ENCODE results near the gene CFAP157. TPM values are rescaled to one million over a fixed set of nuclear protein-coding genes. Genes with fewer than 3 reads are reported as not detected.

CFAP157 gene
- total RNA-seq, 1 experiment from 2014 or later = 0.68 TPM

- ChIA-PET CTCF (no interaction called here), POLR2A (ENCODE audit: unreplicated experiment) (interaction anchor here (0.6 kb wide), 1 partner anchor 31 kb away, joined by 3 read pairs; no protein-coding TSS in a partner anchor)
- intact Hi-C loops (cut with micrococcal nuclease; ENCODE audit: unreplicated experiment) = no loop called here
- Histone ChIP-seq H3K36me3 (ENCODE audit: low read depth) (no peaks in the 10 kb centered on the region), H3K9me2 (ENCODE audit: insufficient read depth) (no peaks in the 10 kb centered on the region), H3K4me2 (no peak overlapping the region), H4K20me1 (ENCODE audit: insufficient read depth) (peaks cover 11% of the 10 kb centered on the region; the same call in 1 of the 2 replicates), H3K4me1 (replicated peaks; ENCODE audit: insufficient read depth) (0 out of 2 replicates have a peak, but pooled peaks cover 4% of the 10 kb centered on the region), H2AFZ (no peak overlapping the region), H3K9me3 (ENCODE audit: insufficient read depth, low read depth) (no peaks in the 10 kb centered on the region), H3K79me2 (ENCODE audit: low read depth) (peaks cover 10% of the 10 kb centered on the region; the same call in 1 of the 2 replicates), H3K27me3 (ENCODE audit: insufficient read depth, low read depth) (no peaks in the 10 kb centered on the region), H3K27ac (no peak overlapping the region), H3F3A (ENCODE audit: insufficient read depth, low read depth) (no peaks in the 10 kb centered on the region; the same call in 1 of the 2 replicates), H3K4me3 (no peak overlapping the region)
- BruUV-seq (replicated peaks) = no TSS peak
- DNase-seq = no peak
- TF ChIP-seq, protein P1, sequence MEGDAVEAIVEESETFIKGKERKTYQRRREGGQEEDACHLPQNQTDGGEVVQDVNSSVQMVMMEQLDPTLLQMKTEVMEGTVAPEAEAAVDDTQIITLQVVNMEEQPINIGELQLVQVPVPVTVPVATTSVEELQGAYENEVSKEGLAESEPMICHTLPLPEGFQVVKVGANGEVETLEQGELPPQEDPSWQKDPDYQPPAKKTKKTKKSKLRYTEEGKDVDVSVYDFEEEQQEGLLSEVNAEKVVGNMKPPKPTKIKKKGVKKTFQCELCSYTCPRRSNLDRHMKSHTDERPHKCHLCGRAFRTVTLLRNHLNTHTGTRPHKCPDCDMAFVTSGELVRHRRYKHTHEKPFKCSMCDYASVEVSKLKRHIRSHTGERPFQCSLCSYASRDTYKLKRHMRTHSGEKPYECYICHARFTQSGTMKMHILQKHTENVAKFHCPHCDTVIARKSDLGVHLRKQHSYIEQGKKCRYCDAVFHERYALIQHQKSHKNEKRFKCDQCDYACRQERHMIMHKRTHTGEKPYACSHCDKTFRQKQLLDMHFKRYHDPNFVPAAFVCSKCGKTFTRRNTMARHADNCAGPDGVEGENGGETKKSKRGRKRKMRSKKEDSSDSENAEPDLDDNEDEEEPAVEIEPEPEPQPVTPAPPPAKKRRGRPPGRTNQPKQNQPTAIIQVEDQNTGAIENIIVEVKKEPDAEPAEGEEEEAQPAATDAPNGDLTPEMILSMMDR (conservative IDR thresholded peaks at IDR 0.05) = no peak
These were observed 4.5 kb downstream of the CFAP157 start for GRCh38 chr9:127711226-127711701.

DNA sequence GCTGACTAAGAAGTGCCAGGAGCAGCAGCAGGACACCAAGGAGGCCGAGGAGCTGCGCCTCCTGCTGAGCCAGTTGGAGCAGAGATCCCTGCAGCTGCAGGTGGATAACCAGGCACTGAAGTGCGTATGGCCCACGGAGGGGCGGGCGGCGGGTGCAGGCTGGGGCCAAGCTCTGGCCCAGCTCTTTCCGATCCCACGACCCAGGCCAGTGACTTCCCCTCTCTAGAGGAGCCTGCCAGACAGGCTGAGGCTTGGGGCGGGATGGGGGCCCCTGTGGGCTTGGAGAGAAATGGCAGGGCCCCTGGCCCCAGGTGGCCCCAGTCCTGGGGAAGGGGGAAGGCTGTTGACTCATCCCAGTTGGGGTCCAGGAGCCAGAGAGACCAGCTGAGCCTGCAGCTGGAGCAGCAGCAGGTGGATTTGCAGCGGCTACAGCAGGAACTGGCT is 5.1 kb downstream of the CFAP157 start:
- DNase-seq = no peak
- H3K4me2 ChIP-seq = no peak overlapping the region
- no peaks in the 10 kb centered on the region; the same call in 1 of the 2 replicates for H3F3A ChIP-seq (ENCODE audit: insufficient read depth, low read depth)
- H3K36me3 ChIP-seq (ENCODE audit: low read depth) = no peaks in the 10 kb centered on the region
- POLR2A ChIA-PET (ENCODE audit: unreplicated experiment) = no interaction called here
- CTCF ChIA-PET = no interaction called here
- H2AFZ ChIP-seq = no peak overlapping the region
- no peaks in the 10 kb centered on the region for H3K9me3 ChIP-seq (ENCODE audit: insufficient read depth, low read depth)
- intact Hi-C loops (cut with micrococcal nuclease; ENCODE audit: unreplicated experiment) = no loop called here
- H3K27me3 ChIP-seq (ENCODE audit: insufficient read depth, low read depth) = no peaks in the 10 kb centered on the region
- no peaks in the 10 kb centered on the region for H3K9me2 ChIP-seq (ENCODE audit: insufficient read depth)
- TF ChIP-seq, protein P1 (conservative IDR thresholded peaks at IDR 0.05) = no peak
- TF ChIP-seq EZH2 (IDR thresholded peaks at IDR 0.05; ENCODE audit: low read depth) = no peak
- H3K27ac ChIP-seq = no peak overlapping the region
- no TSS peak for BruUV-seq (replicated peaks)
- peaks cover 10% of the 10 kb centered on the region; the same call in 1 of the 2 replicates for H3K79me2 ChIP-seq (ENCODE audit: low read depth)
- 0 out of 2 replicates have a peak, but pooled peaks cover 4% of the 10 kb centered on the region for H3K4me1 ChIP-seq (replicated peaks; ENCODE audit: insufficient read depth)
- H3K4me3 ChIP-seq = no peak overlapping the region
- peaks cover 11% of the 10 kb centered on the region; the same call in 1 of the 2 replicates for H4K20me1 ChIP-seq (ENCODE audit: insufficient read depth)

DNA sequence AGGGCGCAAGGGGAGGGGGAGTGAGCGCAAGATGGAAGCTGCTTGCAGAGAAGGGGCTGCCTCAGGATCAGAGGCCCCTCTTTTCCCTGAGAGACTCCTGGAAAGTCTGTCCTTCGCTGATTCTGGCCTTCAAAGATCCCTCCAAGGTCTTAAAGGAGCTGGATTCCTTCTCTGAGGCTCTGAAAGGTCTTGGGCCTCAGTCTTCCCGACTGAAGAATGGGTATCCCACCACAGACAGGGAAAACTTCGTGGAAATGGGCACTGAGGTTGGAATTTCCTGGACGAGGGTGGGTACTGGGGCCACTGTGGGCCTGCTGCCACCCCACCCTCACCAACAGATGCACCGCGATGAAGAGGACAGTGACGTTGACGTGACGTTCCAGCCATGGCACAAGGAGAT is 5.6 kb downstream of the CFAP157 start:
- intact Hi-C loops (cut with micrococcal nuclease; ENCODE audit: unreplicated experiment) = no loop called here
- Histone ChIP-seq H3K79me2 (ENCODE audit: low read depth) (peaks cover 10% of the 10 kb centered on the region; the same call in 1 of the 2 replicates), H3K4me3 (no peak overlapping the region)

More for the DNA sequence above, 5.6 kb downstream of the CFAP157 start:
- no peak for TF ChIP-seq EZH2 (IDR thresholded peaks at IDR 0.05; ENCODE audit: low read depth)
- TF ChIP-seq, protein P1 (conservative IDR thresholded peaks at IDR 0.05) = no peak
- H3K4me2 ChIP-seq = no peak overlapping the region
- no peaks in the 10 kb centered on the region; the same call in 1 of the 2 replicates for H3F3A ChIP-seq (ENCODE audit: insufficient read depth, low read depth)
- no TSS peak for BruUV-seq (replicated peaks)
- no peaks in the 10 kb centered on the region for H3K9me2 ChIP-seq (ENCODE audit: insufficient read depth)
- H3K36me3 ChIP-seq (ENCODE audit: low read depth) = no peaks in the 10 kb centered on the region
- no peak for DNase-seq
- no peak overlapping the region for H3K27ac ChIP-seq
- no peaks in the 10 kb centered on the region for H3K9me3 ChIP-seq (ENCODE audit: insufficient read depth, low read depth)
- H2AFZ ChIP-seq = no peak overlapping the region
- ChIA-PET CTCF (no interaction called here), POLR2A (ENCODE audit: unreplicated experiment) (no interaction called here)
- H3K27me3 ChIP-seq (ENCODE audit: insufficient read depth, low read depth) = no peaks in the 10 kb centered on the region
- H3K4me1 ChIP-seq (replicated peaks; ENCODE audit: insufficient read depth) = 0 out of 2 replicates have a peak, but pooled peaks cover 4% of the 10 kb centered on the region
- peaks cover 11% of the 10 kb centered on the region; the same call in 1 of the 2 replicates for H4K20me1 ChIP-seq (ENCODE audit: insufficient read depth)
